Measurements from ENCODE around the gene FHL1.

DNA sequence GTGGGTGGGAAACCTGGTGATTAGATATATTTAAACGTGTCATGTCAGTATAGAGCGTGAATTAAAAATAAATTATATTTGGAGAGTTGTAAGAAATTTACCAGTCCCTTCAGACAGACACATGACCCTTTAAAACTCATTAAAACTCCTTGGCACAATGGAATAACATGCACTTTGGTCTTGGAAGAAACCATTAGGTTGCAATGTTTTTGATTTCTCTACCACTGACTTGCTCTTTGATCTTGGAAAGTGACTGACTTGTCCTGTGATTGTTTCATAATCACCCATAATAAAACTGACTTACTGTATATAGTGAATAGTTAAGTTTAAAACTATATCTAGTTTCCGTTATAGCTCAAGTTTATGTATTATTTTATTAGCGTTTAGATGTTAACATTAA lies 35.8 kb downstream of the FHL1 start:
- no peak for TF ChIP-seq POLR2A (IDR thresholded peaks at IDR 0.05)
- TF ChIP-seq, protein P1, sequence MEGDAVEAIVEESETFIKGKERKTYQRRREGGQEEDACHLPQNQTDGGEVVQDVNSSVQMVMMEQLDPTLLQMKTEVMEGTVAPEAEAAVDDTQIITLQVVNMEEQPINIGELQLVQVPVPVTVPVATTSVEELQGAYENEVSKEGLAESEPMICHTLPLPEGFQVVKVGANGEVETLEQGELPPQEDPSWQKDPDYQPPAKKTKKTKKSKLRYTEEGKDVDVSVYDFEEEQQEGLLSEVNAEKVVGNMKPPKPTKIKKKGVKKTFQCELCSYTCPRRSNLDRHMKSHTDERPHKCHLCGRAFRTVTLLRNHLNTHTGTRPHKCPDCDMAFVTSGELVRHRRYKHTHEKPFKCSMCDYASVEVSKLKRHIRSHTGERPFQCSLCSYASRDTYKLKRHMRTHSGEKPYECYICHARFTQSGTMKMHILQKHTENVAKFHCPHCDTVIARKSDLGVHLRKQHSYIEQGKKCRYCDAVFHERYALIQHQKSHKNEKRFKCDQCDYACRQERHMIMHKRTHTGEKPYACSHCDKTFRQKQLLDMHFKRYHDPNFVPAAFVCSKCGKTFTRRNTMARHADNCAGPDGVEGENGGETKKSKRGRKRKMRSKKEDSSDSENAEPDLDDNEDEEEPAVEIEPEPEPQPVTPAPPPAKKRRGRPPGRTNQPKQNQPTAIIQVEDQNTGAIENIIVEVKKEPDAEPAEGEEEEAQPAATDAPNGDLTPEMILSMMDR (IDR thresholded peaks at IDR 0.05), result no peak
